Mucosa of stomach (tissue), 1 donor: ENCODE data around the gene CERT1.
"Not testable (repeated sequence)": the region's sequence is repeated elsewhere in the genome, so short reads cannot be mapped to it uniquely, and the experiment has no call there.

Source experiments
- H3K27me3 ChIP-seq: one replicate; pipeline ENCODE4 v1.7.0; 2013; ENCODE audit warnings: mild to moderate bottlenecking, low read length; ENCODE audit not compliant: control insufficient read depth, insufficient read depth
- H3K36me3 ChIP-seq: one replicate; pipeline ENCODE4 v1.7.0; 2013; ENCODE audit warnings: low read length; ENCODE audit not compliant: control insufficient read depth, insufficient read depth
- H3K4me1 ChIP-seq: one replicate; pipeline ENCODE4 v1.7.0; 2013; ENCODE audit warnings: mild to moderate bottlenecking, low read length; ENCODE audit not compliant: control insufficient read depth, insufficient read depth
- H3K4me3 ChIP-seq: one replicate; pipeline ENCODE4 v1.7.0; 2013; ENCODE audit warnings: low read length
- H3K9ac ChIP-seq: one replicate; pipeline ENCODE4 v1.7.0; 2013; ENCODE audit warnings: mild to moderate bottlenecking, low read length, moderate library complexity
- H3K9me3 ChIP-seq: one replicate; pipeline ENCODE4 v1.7.0; 2013; ENCODE audit warnings: mild to moderate bottlenecking, low read length, moderate library complexity; ENCODE audit not compliant: control insufficient read depth
- donor health status: Pancreatic carcinoma.

The CERT1 gene

DNA sequence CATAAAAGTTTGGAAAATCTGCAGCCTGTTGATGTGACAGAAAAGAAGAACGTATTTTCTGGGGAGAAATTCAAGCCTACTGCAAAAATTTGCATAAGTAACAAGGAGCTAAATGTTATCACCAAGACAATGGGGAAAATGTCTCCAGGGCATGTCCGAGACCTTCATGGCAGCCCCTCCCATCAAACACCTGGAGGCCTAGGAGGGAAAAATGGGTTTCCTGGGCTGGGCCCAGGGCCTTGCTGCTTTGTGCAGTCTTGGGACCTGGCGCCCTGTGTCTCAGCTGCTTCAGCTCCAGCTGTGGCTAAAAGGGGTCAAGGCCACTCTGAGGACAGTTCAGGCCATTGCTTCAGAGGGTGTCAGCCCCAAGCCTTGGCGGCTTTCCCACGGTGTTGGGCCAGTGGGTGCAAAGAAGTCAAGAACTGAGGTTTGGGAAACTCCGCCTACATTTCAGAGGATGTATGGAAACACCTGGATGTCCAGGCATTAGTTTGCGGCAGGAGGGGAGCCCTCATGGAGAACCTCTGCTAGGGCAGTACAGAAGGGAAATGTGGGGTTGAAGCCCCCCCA lies 13.1 kb downstream of the CERT1 start:
- Histone ChIP-seq H3K27me3 (no peaks in the 10 kb centered on the region), H3K4me3 (no peak overlapping the region), H3K36me3 (no peaks in the 10 kb centered on the region), H3K9me3 (no peaks in the 10 kb centered on the region), H3K9ac (no peak overlapping the region), H3K4me1 (no peaks in the 10 kb centered on the region)

DNA sequence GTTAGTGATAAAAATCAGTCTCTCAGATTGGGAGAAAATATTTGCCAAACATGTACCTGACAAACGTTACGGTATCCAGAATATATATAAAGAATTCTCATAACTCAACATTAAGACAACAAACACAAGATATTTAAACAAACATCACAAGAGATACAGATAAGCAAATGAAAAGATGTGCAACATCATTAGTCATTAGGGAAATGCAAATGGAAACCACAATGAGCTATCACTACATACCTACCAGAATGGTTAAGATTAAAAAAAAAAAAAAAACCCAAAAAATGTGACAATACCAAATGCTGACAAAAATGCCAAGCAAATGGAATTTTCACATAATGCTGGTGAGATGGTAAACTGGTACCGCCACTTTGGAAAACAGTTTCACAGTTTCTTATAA lies 15.4 kb downstream of the CERT1 start:
- Histone ChIP-seq H3K4me1 (no peaks in the 10 kb centered on the region), H3K27me3 (no peaks in the 10 kb centered on the region), H3K4me3 (no peak overlapping the region), H3K9me3 (no peaks in the 10 kb centered on the region), H3K36me3 (no peaks in the 10 kb centered on the region), H3K9ac (no peak overlapping the region)

DNA sequence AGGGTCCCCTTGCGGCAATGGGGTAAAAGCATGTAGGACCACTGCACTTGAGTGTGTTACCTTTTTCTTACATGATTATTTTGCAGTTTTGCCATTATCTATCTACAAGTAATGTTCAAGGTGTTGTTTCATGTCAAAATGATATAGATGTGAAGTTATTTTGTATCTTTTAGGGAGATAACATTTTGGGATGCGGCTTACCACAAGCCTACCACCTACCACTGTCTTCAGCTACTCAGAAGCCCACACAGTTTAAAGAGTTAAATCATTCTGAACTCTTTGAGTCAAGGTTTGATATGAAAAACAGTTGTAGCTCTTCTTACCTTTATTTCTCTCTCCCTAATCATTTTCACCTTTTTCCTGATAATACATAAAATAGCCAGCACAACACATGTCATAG lies 19.8 kb downstream of the CERT1 start:
- Histone ChIP-seq H3K4me1 (no peaks in the 10 kb centered on the region), H3K9me3 (no peaks in the 10 kb centered on the region), H3K9ac (no peak overlapping the region), H3K27me3 (no peaks in the 10 kb centered on the region), H3K36me3 (no peaks in the 10 kb centered on the region), H3K4me3 (no peak overlapping the region)

DNA sequence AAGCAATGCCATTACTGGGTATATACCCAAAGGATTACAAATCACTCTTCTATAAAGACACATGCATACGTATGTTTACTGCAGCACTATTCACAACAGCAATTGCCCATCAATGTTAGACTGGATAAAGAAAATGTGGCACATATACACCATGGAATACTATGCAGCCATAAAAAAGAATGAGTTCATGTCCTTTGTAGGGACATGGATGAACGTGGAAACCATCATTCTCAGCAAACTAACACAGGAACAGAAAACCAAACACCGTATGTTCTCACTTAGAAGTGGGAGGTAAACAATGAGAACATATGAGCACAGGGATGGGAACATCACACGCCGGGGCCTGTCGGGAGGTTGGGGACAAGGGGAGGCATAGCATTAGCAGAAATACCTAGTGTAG lies 21.6 kb downstream of the CERT1 start:
- not testable (repeated sequence) for H3K4me3 ChIP-seq, H3K9me3 ChIP-seq, H3K27me3 ChIP-seq, H3K9ac ChIP-seq, H3K36me3 ChIP-seq, H3K4me1 ChIP-seq

DNA sequence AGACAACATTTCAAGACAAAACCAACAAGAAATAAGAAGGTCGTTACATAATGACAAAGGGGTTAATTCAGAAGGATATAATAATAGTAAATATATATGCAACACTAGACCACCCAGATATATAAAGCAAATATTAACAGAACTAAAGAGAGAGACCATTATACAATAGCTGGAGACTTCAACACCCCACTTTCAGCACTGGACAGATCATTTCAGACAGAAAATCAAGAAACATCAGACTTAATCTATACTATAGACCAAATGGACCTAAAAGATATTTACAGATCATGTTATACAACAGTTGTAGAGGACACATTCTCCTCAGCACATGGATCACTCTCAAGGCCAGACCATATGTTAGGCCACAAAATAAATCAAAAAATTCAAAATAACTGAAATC lies 26.8 kb downstream of the CERT1 start:
- H3K27me3 ChIP-seq, result no peaks in the 10 kb centered on the region
- no peaks in the 10 kb centered on the region for H3K4me1 ChIP-seq
- H3K4me3 ChIP-seq, result no peak overlapping the region
- H3K36me3 ChIP-seq, result no peaks in the 10 kb centered on the region
- H3K9ac ChIP-seq, result no peak overlapping the region
- H3K9me3 ChIP-seq, result no peaks in the 10 kb centered on the region

DNA sequence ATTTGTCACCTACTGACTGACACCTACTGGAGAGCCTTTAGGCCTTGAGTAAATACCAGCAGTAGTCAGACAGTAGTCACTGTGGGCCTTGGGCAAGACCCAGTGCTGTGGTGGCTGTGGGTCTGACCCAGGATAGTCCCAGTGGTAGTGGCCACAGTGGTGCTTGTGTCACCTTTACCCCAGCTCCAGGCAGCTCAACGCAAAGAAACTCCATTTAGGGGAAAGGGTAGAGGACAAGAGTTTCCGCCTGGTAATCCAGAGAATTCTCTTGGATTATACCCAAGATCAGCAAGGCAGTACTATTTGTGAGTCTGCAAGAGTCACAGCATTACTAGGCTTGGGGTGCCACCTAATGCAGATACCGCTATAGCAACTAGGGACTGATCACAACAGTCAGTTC lies 28.9 kb downstream of the CERT1 start:
- no peaks in the 10 kb centered on the region for H3K9me3 ChIP-seq
- no peaks in the 10 kb centered on the region for H3K27me3 ChIP-seq
- no peaks in the 10 kb centered on the region for H3K36me3 ChIP-seq
- no peak overlapping the region for H3K9ac ChIP-seq
- no peaks in the 10 kb centered on the region for H3K4me1 ChIP-seq
- no peak overlapping the region for H3K4me3 ChIP-seq

DNA sequence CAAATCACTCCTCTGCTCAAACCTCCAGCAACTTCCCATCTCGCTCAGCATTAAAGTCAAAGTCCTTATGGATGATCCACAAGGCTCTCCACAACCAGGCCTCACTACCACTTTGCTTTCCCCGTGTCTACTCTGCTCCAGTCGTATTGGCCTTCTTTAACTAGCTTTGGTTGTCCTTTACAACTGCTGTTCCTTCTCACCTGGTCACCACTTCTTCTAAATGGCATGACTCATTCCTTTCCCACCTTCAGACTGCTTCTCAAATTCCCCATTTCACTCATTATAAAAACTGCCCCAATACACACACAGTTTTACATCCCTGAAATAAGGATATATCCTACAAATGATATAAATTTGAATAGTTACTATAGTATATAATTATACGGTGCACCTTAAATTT lies 30.4 kb downstream of the CERT1 start:
- H3K4me1 ChIP-seq, result no peaks in the 10 kb centered on the region
- no peaks in the 10 kb centered on the region for H3K27me3 ChIP-seq
- H3K36me3 ChIP-seq, result no peaks in the 10 kb centered on the region
- no peak overlapping the region for H3K4me3 ChIP-seq
- H3K9ac ChIP-seq, result no peak overlapping the region
- H3K9me3 ChIP-seq, result no peaks in the 10 kb centered on the region

DNA sequence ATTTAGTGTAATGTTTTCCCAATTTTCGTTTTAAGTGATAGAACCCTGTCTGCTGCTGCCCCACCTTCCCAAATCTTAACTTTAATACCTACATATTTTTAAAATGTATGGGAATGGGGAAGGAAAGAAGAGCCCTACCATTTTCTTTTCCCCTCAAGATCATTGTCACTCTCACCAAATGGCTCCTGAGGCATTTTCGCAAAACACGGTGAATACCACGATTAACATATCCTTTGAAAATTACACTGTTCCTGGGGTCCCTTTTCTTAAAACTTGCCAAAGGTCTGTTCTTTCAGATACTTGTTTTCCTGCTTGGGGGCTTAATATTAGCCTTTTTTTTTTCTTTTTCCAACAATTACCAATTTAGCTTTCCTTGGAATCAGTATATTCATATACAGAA lies 36.1 kb downstream of the CERT1 start:
- H3K4me1 ChIP-seq, result no peaks in the 10 kb centered on the region
- H3K27me3 ChIP-seq, result no peaks in the 10 kb centered on the region
- no peak overlapping the region for H3K9ac ChIP-seq
- no peaks in the 10 kb centered on the region for H3K36me3 ChIP-seq
- H3K9me3 ChIP-seq, result no peaks in the 10 kb centered on the region
- no peak overlapping the region for H3K4me3 ChIP-seq

DNA sequence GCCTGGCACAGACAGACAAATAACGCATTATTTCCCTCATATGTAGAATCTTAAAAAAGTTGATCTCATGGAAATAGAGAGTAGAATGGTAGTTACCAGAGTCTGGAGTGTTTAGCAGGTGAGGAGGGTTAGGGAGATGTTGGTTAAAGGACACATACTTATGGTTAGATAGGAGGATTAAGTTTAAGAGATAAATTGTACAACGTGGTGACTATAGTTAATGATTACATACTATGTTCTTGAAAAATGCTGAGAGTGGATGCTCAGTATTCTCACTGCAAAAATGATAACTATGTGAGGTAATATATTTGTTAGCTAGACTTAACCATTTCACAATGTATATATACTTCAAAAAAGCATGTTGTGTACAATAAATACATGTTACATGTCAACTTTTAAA lies 38.0 kb downstream of the CERT1 start:
- Histone ChIP-seq H3K4me3 (no peak overlapping the region), H3K36me3 (no peaks in the 10 kb centered on the region), H3K9me3 (no peaks in the 10 kb centered on the region), H3K9ac (no peak overlapping the region), H3K4me1 (no peaks in the 10 kb centered on the region), H3K27me3 (no peaks in the 10 kb centered on the region)

DNA sequence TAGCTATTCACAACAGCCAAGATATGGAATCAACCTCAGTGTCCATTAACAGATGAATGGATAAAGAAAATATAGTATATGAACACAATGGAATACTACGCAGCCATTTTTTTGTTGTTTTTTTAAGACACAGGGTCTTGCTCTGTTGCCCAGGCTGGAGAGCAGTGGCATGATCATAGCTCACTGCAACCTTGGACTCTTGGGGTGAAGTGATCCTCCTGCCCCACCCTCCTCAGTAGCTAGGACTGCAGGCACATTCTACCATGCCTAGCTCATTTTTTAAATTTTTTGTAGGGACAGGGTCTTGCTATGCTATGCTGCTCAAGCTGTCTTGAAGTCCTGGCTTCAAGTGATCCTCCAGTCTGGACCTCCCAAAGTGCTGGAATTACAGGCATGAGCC lies 38.5 kb downstream of the CERT1 start:
- H3K36me3 ChIP-seq, result no peaks in the 10 kb centered on the region
- H3K9me3 ChIP-seq, result no peaks in the 10 kb centered on the region
- H3K4me1 ChIP-seq, result no peaks in the 10 kb centered on the region
- no peak overlapping the region for H3K4me3 ChIP-seq
- no peak overlapping the region for H3K9ac ChIP-seq
- H3K27me3 ChIP-seq, result no peaks in the 10 kb centered on the region

DNA sequence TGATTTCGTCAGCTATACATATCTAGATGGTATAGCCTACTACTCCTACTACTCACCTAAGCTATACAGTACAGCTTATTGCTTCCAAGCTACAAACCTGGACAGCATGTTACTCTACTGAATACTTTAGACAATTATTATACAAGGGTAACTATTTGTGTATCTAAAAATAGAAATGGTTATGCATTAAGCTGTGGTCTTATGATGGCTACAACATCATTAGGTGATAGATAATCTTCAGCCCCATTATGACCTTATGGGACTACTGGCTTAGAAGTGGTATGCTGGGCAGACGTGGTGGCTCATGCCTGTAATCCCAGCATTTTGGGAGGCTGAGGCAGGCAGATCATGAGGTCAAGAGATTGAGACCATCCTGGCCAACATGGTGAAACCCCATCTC lies 40.2 kb downstream of the CERT1 start:
- Histone ChIP-seq H3K4me1 (peaks cover 4% of the 10 kb centered on the region), H3K27me3 (no peaks in the 10 kb centered on the region), H3K9me3 (no peaks in the 10 kb centered on the region)

DNA sequence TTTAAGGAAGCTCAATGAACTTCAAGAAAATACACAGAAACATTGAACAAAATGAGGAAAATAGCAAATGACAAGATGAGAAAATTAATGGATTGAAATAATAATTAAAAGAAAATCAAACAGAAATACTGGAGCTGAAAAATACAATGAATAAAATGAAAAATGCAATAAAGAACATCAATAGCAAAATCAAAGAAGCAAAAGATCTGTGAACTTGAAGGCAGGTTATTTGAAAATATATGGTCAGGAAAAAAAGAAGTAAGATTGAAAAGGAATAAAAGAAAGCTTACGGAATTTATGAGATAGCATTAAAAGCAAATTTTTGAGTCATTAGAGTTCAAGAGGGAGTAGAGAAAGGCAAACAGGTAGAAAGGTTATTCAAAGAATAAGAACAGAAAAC lies 42.4 kb downstream of the CERT1 start:
- H3K4me1 ChIP-seq, result peaks cover 6% of the 10 kb centered on the region
- H3K27me3 ChIP-seq, result no peaks in the 10 kb centered on the region
- no peak overlapping the region for H3K4me3 ChIP-seq
- no peaks in the 10 kb centered on the region for H3K36me3 ChIP-seq
- no peaks in the 10 kb centered on the region for H3K9me3 ChIP-seq
- H3K9ac ChIP-seq, result no peak overlapping the region

More for the DNA sequence above, 40.2 kb downstream of the CERT1 start:
- H3K9ac ChIP-seq, result no peak overlapping the region
- no peaks in the 10 kb centered on the region for H3K36me3 ChIP-seq
- H3K4me3 ChIP-seq, result no peak overlapping the region

DNA sequence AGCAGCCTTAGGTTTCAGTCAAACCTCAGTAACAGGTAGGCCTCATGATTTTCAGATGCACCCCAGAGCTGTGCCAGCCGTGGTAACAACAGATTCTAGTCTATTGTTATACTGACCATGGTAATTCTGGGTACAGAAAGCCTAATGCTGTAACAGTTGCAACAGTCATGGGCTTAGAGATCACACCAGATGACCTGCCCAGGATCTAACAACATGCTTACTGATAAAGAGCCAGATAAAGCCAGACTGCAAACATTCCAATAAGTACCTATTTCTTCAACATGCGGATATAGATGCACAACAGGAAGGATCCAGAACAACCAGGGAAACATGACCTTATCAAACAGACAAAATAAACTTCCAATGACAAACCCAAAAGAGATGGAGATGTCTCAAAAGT lies 42.8 kb downstream of the CERT1 start:
- Histone ChIP-seq H3K4me3 (no peak overlapping the region), H3K27me3 (no peaks in the 10 kb centered on the region), H3K9me3 (no peaks in the 10 kb centered on the region), H3K4me1 (peaks cover 10% of the 10 kb centered on the region), H3K9ac (no peak overlapping the region), H3K36me3 (no peaks in the 10 kb centered on the region)
